Osteoblast (primary cell): ENCODE measurements around the gene ATG16L2. TPM values are rescaled to one million over a fixed set of nuclear protein-coding genes. Genes with fewer than 3 reads are reported as not detected.

Source experiments
- DNase-seq: peaks from one replicate; pipeline ENCODE4 v3.0.0; 2011; ENCODE audit warnings: low spot score, mixed read lengths; ENCODE audit not compliant: insufficient read length; ENCODE audit errors: missing footprints
- H2AFZ ChIP-seq: 2 replicates; pipeline ENCODE4 v1.6.0; 2011; ENCODE audit warnings: mild to moderate bottlenecking, low read length
- H3K27ac ChIP-seq: 2 replicates; pipeline ENCODE4 v1.5.1; 2011; ENCODE audit warnings: mild to moderate bottlenecking, low read depth, low read length, moderate library complexity
- H3K27me3 ChIP-seq: 2 replicates; pipeline ENCODE4 v1.6.0; 2012; ENCODE audit warnings: mild to moderate bottlenecking, control low read depth, inconsistent platforms, low read length, moderate library complexity; ENCODE audit not compliant: insufficient read depth
- H3K36me3 ChIP-seq: 2 replicates; pipeline ENCODE4 v1.5.1; 2011; ENCODE audit warnings: mild to moderate bottlenecking, low read length, control low read depth, moderate library complexity; ENCODE audit not compliant: insufficient read depth
- H3K4me1 ChIP-seq: 2 replicates; pipeline ENCODE4 v1.5.1; 2011; ENCODE audit warnings: mild to moderate bottlenecking, low read length, control low read depth, moderate library complexity; ENCODE audit not compliant: insufficient read depth
- H3K4me2 ChIP-seq: 2 replicates; pipeline ENCODE4 v1.6.0; 2011; ENCODE audit warnings: mild to moderate bottlenecking, low read length; ENCODE audit not compliant: insufficient read depth
- H3K4me3 ChIP-seq: fragments of 200-600 bp; sonication (generic); 3 replicates; pipeline ENCODE4 v1.5.1; 2012; ENCODE audit warnings: mild to moderate bottlenecking, low read length, inconsistent platforms; ENCODE audit not compliant: insufficient read depth
- H3K79me2 ChIP-seq: 2 replicates; pipeline ENCODE4 v1.6.0; 2012; ENCODE audit warnings: mild to moderate bottlenecking, low read length, control low read depth, inconsistent platforms; ENCODE audit not compliant: insufficient read depth
- H3K9me3 ChIP-seq: 2 replicates; pipeline ENCODE4 v1.5.1; 2011; ENCODE audit warnings: low read depth, low read length, control low read depth
- H4K20me1 ChIP-seq: 2 replicates; pipeline ENCODE4 v1.6.0; 2012; ENCODE audit warnings: mild to moderate bottlenecking, low read length, control low read depth; ENCODE audit not compliant: insufficient read depth
- total RNA-seq: library from RNA; depleted of rRNA; stranded (reverse); fragments of >200 nt; gene quantifications from 2 replicates; pipeline ENCODE4 v1.2.3, GENCODE V29; 2012
- TF ChIP-seq, protein P1 (sequence below): IDR thresholded peaks from 2 replicates; pipeline ENCODE4 v1.5.1; 2011; ENCODE audit warnings: mild to moderate bottlenecking, low read depth, low read length, moderate library complexity; ENCODE audit errors: extremely low read depth

ATG16L2 gene
- total RNA-seq, 1 donor, result 11.9 TPM

DNA sequence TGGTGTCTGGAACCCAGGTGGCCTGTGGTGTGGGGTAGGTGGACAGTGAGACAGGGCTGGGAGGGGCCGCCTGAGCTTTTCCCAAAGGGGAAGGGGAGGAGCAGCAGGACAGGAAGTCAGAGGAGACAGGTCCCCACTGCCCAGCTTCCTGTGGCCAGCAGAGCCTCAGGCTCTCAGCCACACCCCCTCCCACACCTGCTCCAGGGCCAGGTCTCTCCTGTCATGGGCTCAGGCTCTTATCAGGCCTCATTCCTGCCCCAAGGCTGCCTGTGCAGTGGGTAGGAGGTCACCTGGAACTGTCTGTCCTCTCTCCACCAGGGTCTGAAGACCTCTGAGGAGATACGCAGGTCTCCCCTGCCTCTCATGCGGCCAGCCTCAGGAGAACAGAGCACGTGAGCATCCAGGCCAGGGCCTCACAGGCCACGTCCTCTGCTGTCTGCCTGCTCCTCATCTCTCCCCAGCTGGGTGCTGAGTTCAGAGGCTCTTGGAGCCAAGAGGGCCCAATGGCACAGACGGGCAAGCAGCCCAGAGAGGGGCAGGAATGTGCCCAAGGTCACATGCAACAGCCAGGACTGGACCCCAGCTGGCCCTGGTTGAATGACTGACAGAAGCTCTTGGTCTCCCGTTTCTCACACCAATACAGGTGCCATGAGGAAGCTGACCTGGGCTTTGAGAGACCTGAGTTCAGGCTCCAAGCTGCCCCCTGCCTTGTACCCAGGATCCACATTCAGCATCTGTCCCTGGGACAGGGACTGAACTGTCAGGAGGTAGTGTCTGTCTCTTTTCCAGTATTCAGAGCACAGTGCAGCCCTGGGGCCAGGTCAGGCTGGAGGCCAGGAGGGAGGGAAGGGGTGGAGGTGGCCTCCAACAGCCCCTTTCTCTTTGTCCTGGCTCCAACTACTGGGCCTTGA, 37.1 kb upstream of the ATG16L2 start:
- DNase-seq, result peak; percentile 85
- H3K4me2 ChIP-seq, result no peak overlapping the region

GRCh38 chr11:72777755-72778278, 36.4 kb upstream of the ATG16L2 start:
- Histone ChIP-seq H3K27me3 (peaks cover 13% of the 10 kb centered on the region), H4K20me1 (no peaks in the 10 kb centered on the region), H3K4me3 (no peak overlapping the region), H2AFZ (no peak overlapping the region), H3K36me3 (no peaks in the 10 kb centered on the region), H3K79me2 (no peaks in the 10 kb centered on the region), H3K4me2 (no peak overlapping the region), H3K27ac (no peak overlapping the region), H3K4me1 (peaks cover 13% of the 10 kb centered on the region), H3K9me3 (no peaks in the 10 kb centered on the region)
- DNase-seq, result peak; percentile 43
- TF ChIP-seq, protein P1, sequence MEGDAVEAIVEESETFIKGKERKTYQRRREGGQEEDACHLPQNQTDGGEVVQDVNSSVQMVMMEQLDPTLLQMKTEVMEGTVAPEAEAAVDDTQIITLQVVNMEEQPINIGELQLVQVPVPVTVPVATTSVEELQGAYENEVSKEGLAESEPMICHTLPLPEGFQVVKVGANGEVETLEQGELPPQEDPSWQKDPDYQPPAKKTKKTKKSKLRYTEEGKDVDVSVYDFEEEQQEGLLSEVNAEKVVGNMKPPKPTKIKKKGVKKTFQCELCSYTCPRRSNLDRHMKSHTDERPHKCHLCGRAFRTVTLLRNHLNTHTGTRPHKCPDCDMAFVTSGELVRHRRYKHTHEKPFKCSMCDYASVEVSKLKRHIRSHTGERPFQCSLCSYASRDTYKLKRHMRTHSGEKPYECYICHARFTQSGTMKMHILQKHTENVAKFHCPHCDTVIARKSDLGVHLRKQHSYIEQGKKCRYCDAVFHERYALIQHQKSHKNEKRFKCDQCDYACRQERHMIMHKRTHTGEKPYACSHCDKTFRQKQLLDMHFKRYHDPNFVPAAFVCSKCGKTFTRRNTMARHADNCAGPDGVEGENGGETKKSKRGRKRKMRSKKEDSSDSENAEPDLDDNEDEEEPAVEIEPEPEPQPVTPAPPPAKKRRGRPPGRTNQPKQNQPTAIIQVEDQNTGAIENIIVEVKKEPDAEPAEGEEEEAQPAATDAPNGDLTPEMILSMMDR, result no peak

More for the DNA sequence above, 37.1 kb upstream of the ATG16L2 start:
- H2AFZ ChIP-seq, result no peak overlapping the region
- peaks cover 13% of the 10 kb centered on the region for H3K27me3 ChIP-seq
- H3K36me3 ChIP-seq, result no peaks in the 10 kb centered on the region
- no peaks in the 10 kb centered on the region for H3K9me3 ChIP-seq
- no peaks in the 10 kb centered on the region for H3K79me2 ChIP-seq
- no peak overlapping the region for H3K4me3 ChIP-seq
- H4K20me1 ChIP-seq, result no peaks in the 10 kb centered on the region
- peaks cover 18% of the 10 kb centered on the region for H3K4me1 ChIP-seq
- H3K27ac ChIP-seq, result no peak overlapping the region
- TF ChIP-seq, protein P1, result no peak

- Histone ChIP-seq H3K4me2 (no peak overlapping the region), H2AFZ (no peak overlapping the region), H3K27ac (no peak overlapping the region), H3K79me2 (no peaks in the 10 kb centered on the region), H3K9me3 (no peaks in the 10 kb centered on the region), H3K4me3 (no peak overlapping the region), H3K4me1 (peaks cover 3% of the 10 kb centered on the region), H3K27me3 (peaks cover 13% of the 10 kb centered on the region), H4K20me1 (no peaks in the 10 kb centered on the region), H3K36me3 (no peaks in the 10 kb centered on the region)
- DNase-seq, result peak; percentile 87
- TF ChIP-seq, protein P1, result no peak
Observed at GRCh38 chr11:72778535-72779494, 35.4 kb upstream of the ATG16L2 start.
